ENCODE data around the gene ACTN3. TPM values are rescaled to one million over a fixed set of nuclear protein-coding genes. Genes with fewer than 3 reads are reported as not detected.
"Not testable (repeated sequence)": the region's sequence is repeated elsewhere in the genome, so short reads cannot be mapped to it uniquely, and the experiment has no call there.

Gene ACTN3
- total RNA-seq, 1 experiment from 2014 or later = not detected

- DNase-seq (ENCODE audit: low spot score) = no peak
Observed at GRCh38 chr11:66581261-66581660, 34.6 kb downstream of the ACTN3 start.

GRCh38 chr11:66582565-66583147 lies 36.0 kb downstream of the ACTN3 start:
- DNase-seq (ENCODE audit: low spot score); H3K4me3 ChIP-seq (ENCODE audit: low read depth, low read length, poor library complexity, severe bottlenecking); intact Hi-C loops (cut with micrococcal nuclease; ENCODE audit: unreplicated experiment); H3K9me3 ChIP-seq (ENCODE audit: low read depth, low read length, poor library complexity, severe bottlenecking); H3K27me3 ChIP-seq (replicated peaks; ENCODE audit: insufficient read depth, low read depth, low read length, poor library complexity); H3K4me1 ChIP-seq (ENCODE audit: insufficient read depth, low read length, poor library complexity, severe bottlenecking); CTCF ChIA-PET; BruUV-seq (replicated peaks); H3K27ac ChIP-seq (ENCODE audit: low read depth, low read length, poor library complexity, severe bottlenecking); H3K36me3 ChIP-seq (ENCODE audit: insufficient read depth, low read length, poor library complexity, severe bottlenecking); POLR2A ChIA-PET (ENCODE audit: low non-redundant PET): not testable (repeated sequence)

More at GRCh38 chr11:66581261-66581660, 34.6 kb downstream of the ACTN3 start:
- Histone ChIP-seq H3K4me3 (ENCODE audit: low read depth, low read length, poor library complexity, severe bottlenecking) (no peak overlapping the region), H3K36me3 (ENCODE audit: insufficient read depth, low read length, poor library complexity, severe bottlenecking) (no peaks in the 10 kb centered on the region), H3K4me1 (ENCODE audit: insufficient read depth, low read length, poor library complexity, severe bottlenecking) (no peaks in the 10 kb centered on the region), H3K27ac (ENCODE audit: low read depth, low read length, poor library complexity, severe bottlenecking) (no peak overlapping the region), H3K27me3 (replicated peaks; ENCODE audit: insufficient read depth, low read depth, low read length, poor library complexity) (no peaks in the 10 kb centered on the region), H3K9me3 (ENCODE audit: low read depth, low read length, poor library complexity, severe bottlenecking) (no peaks in the 10 kb centered on the region)
- no TSS peak for BruUV-seq (replicated peaks)
- no peak for TF ChIP-seq CTCF (conservative IDR thresholded peaks at IDR 0.05; ENCODE audit: low read depth, low read length)
- no peak for TF ChIP-seq EZH2 (IDR thresholded peaks at IDR 0.05; ENCODE audit: borderline replicate concordance, low read depth, low read length, poor library complexity, severe bottlenecking)
- POLR2A ChIA-PET (ENCODE audit: low non-redundant PET) = no interaction called here
- intact Hi-C loops (cut with micrococcal nuclease; ENCODE audit: unreplicated experiment) = no loop called here
- CTCF ChIA-PET = interaction anchor here (0.5 to 2.5 kb wide), 3 partner anchors 8 to 252 kb away, joined by 3 to 9 read pairs (median 3); no protein-coding TSS in a partner anchor

- H3K4me1 ChIP-seq (ENCODE audit: insufficient read depth, low read length, poor library complexity, severe bottlenecking); CTCF ChIA-PET; H3K36me3 ChIP-seq (ENCODE audit: insufficient read depth, low read length, poor library complexity, severe bottlenecking); DNase-seq (ENCODE audit: low spot score); BruUV-seq (replicated peaks); H3K27ac ChIP-seq (ENCODE audit: low read depth, low read length, poor library complexity, severe bottlenecking); intact Hi-C loops (cut with micrococcal nuclease; ENCODE audit: unreplicated experiment); POLR2A ChIA-PET (ENCODE audit: low non-redundant PET); H3K4me3 ChIP-seq (ENCODE audit: low read depth, low read length, poor library complexity, severe bottlenecking); H3K27me3 ChIP-seq (replicated peaks; ENCODE audit: insufficient read depth, low read depth, low read length, poor library complexity); H3K9me3 ChIP-seq (ENCODE audit: low read depth, low read length, poor library complexity, severe bottlenecking): not testable (repeated sequence)
Observed at GRCh38 chr11:66585447-66585846, 38.7 kb downstream of the ACTN3 start.

- POLR2A ChIA-PET (ENCODE audit: low non-redundant PET) = no interaction called here
- no TSS peak for BruUV-seq (replicated peaks)
- Histone ChIP-seq H3K36me3 (ENCODE audit: insufficient read depth, low read length, poor library complexity, severe bottlenecking) (no peaks in the 10 kb centered on the region), H3K4me1 (ENCODE audit: insufficient read depth, low read length, poor library complexity, severe bottlenecking) (no peaks in the 10 kb centered on the region), H3K9me3 (ENCODE audit: low read depth, low read length, poor library complexity, severe bottlenecking) (no peaks in the 10 kb centered on the region), H3K4me3 (ENCODE audit: low read depth, low read length, poor library complexity, severe bottlenecking) (no peak overlapping the region), H3K27me3 (replicated peaks; ENCODE audit: insufficient read depth, low read depth, low read length, poor library complexity) (no peaks in the 10 kb centered on the region), H3K27ac (ENCODE audit: low read depth, low read length, poor library complexity, severe bottlenecking) (no peak overlapping the region)
- TF ChIP-seq EZH2 (IDR thresholded peaks at IDR 0.05; ENCODE audit: borderline replicate concordance, low read depth, low read length, poor library complexity, severe bottlenecking) (no peak), CTCF (conservative IDR thresholded peaks at IDR 0.05; ENCODE audit: low read depth, low read length) (no peak)
- intact Hi-C loops (cut with micrococcal nuclease; ENCODE audit: unreplicated experiment) = no loop called here
- CTCF ChIA-PET = no interaction called here
- no peak for DNase-seq (ENCODE audit: low spot score)
Observed at GRCh38 chr11:66586136-66586535, 39.4 kb downstream of the ACTN3 start.

- H3K9me3 ChIP-seq (ENCODE audit: low read depth, low read length, poor library complexity, severe bottlenecking); DNase-seq (ENCODE audit: low spot score); H3K27me3 ChIP-seq (replicated peaks; ENCODE audit: insufficient read depth, low read depth, low read length, poor library complexity); H3K36me3 ChIP-seq (ENCODE audit: insufficient read depth, low read length, poor library complexity, severe bottlenecking); H3K27ac ChIP-seq (ENCODE audit: low read depth, low read length, poor library complexity, severe bottlenecking); POLR2A ChIA-PET (ENCODE audit: low non-redundant PET); BruUV-seq (replicated peaks); H3K4me1 ChIP-seq (ENCODE audit: insufficient read depth, low read length, poor library complexity, severe bottlenecking); H3K4me3 ChIP-seq (ENCODE audit: low read depth, low read length, poor library complexity, severe bottlenecking); intact Hi-C loops (cut with micrococcal nuclease; ENCODE audit: unreplicated experiment); CTCF ChIA-PET: not testable (repeated sequence)
Observed at GRCh38 chr11:66589315-66589714, 42.6 kb downstream of the ACTN3 start.
